ENCODE results near the gene ENTREP3.
"Not testable (repeated sequence)": the region's sequence is repeated elsewhere in the genome, so short reads cannot be mapped to it uniquely, and the experiment has no call there.

ENTREP3 gene

DNA sequence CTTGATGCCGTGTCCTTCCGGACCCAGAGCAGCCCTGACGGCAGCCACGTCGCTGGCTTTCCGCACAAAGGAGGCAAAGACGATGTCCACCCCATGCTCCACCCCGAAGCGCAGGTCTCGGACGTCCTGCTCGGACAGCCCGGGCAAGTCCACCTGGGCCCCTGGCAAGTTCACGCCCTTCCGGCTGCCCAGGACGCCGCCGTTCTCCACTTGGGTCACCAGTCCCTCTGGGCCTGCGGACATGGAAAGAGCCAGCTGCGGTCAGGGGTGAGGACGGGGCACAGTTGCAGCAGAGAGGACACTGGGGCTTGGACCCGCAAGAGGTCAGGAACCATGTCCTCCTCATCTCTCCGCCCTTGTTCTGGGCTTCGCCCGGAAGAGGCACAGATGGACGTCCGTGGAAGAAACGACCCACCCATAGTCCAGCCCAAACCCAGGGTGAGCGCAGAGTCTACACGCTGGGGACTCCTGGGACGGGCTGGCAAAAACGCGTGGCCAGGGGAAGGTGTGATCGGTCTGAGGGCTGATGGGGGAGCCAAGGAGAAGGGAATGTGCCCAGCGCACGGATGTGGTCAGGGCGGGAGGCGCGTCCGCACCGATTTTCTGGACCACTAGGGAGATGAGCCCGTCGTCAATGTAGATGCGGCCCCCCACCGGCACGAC lies 39.4 kb upstream of the ENTREP3 start:
- DNase-seq (ENCODE audit: extremely low spot score): no peak
- POLR2A ChIA-PET: no interaction called here
- no peak for TF ChIP-seq FOXM1 (IDR thresholded peaks at IDR 0.05; ENCODE audit: borderline replicate concordance)
- TF ChIP-seq FOXK2 (IDR thresholded peaks at IDR 0.05): no peak
- no peak for TF ChIP-seq TARDBP (IDR thresholded peaks at IDR 0.05)
- no peak for TF ChIP-seq L3MBTL2 (conservative IDR thresholded peaks at IDR 0.05)
- no peak for TF ChIP-seq HDGF (IDR thresholded peaks at IDR 0.05; ENCODE audit: borderline replicate concordance)
- TF ChIP-seq LEF1 (IDR thresholded peaks at IDR 0.05; ENCODE audit: borderline replicate concordance): no peak
- no peak for TF ChIP-seq ARNT (IDR thresholded peaks at IDR 0.05)
- TF ChIP-seq FOXA1 (IDR thresholded peaks at IDR 0.05): no peak
- TF ChIP-seq NFRKB (IDR thresholded peaks at IDR 0.05): no peak
- TF ChIP-seq ELF4 (IDR thresholded peaks at IDR 0.05): no peak
- TF ChIP-seq SUZ12 (IDR thresholded peaks at IDR 0.05): no peak
- CTCF ChIA-PET: no interaction called here

DNA sequence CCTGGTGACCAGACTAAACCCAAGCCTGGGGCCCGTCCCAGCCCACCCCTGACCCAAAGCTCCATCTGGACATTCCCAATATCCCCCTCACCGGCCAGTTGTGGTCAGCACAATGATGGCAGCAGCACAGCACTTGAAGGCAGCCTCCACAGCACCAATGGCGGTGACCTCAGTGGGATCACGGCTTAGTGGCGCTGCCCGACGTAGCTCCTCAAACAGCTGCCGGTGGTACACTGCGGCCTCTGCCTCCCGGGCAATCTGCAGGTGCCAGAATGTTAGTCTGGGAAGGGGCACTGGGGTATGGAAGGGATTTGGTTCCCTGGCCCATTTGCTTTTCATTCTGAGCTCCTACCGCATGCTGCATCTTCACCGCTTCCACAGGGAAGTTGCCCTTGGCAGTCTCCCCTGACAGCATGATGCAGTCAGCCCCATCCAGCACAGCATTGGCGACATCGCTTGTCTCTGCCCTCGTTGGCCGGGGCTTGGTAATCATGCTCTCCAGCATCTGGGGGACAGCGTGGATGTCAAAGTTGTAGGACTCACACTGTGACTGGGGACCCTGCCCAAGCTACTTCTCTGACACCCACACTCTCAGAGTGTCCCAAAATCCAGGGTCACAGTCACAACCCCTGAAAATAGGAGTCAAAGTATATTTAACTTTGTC lies 37.9 kb upstream of the ENTREP3 start:
- POLR2A ChIA-PET: interaction anchor here (1.0 to 3.3 kb wide), 5 partner anchors 15 to 67 kb away, joined by 3 to 12 read pairs (median 4); partner anchors contain the start of gene CLK2
- CTCF ChIA-PET: interaction anchor here (1.3 to 1.4 kb wide), 2 partner anchors 16 to 42 kb away, joined by 4 to 5 read pairs; partner anchors contain the start of gene HCN3
- no peak for DNase-seq (ENCODE audit: extremely low spot score)
- TF ChIP-seq BHLHE40 (IDR thresholded peaks at IDR 0.05; ENCODE audit: borderline replicate concordance): no peak
- no peak for TF ChIP-seq ARNT (IDR thresholded peaks at IDR 0.05)
- no peak for TF ChIP-seq FOXK2 (IDR thresholded peaks at IDR 0.05)
- TF ChIP-seq ZNF384 (IDR thresholded peaks at IDR 0.05): no peak

DNA sequence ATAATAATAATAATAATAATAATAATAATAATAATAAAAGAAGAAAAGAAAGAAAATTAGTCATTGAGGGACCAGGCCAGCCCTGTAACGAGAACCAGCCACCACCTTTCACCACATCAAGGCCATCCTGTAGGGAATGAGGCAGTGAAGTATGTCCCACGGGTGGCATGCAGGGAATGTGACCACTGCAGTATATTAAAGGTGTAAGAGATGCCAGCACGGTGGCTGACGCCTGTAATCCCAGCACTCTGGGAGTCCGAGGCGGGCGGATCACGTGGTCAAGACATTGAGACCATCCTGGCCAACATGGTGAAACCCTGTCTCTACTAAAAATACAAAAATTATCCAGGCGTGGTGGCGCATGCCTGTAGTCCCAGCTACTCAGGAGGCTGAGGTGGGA lies 35.7 kb upstream of the ENTREP3 start:
- POLR2A ChIA-PET: interaction anchor here (3.3 kb wide), 1 partner anchor 18 kb away, joined by 12 read pairs; the partner anchor contains the start of gene CLK2
- DNase-seq (ENCODE audit: extremely low spot score); CTCF ChIA-PET: not testable (repeated sequence)

DNA sequence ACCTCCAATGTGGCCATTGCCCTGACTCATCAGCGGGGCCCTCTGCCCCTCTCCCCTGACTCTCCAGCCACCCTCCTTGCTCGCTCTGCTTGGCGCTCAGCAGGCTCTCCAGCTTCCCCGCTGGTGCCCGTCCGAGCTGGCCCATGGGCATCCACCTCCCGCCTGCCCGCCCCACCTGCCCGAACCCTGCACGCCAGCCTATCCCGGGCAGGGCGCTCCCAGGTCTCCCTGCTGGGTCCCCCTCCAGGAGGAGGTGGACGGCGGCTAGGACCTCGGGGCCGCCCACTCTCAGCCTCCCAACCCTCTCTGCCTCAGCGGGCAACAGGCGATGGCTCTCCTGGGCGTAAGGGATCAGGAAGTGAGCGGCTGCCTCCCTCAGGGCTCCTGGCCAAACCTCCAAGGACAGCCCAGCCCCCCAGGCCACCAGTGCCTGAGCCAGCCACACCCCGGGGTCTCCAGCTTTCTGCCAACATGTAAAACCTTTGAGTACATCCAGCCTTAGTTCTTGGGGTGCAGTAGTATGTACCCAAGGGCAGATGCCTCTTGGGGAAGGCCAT lies 32.8 kb upstream of the ENTREP3 start:
- ChIA-PET CTCF (no interaction called here), POLR2A (interaction anchor here (0.7 to 2.3 kb wide), 2 partner anchors 11 to 20 kb away, joined by 4 to 7 read pairs; partner anchors contain the start of gene HCN3)
- TF ChIP-seq FOXA1 (IDR thresholded peaks at IDR 0.05) (no peak), NFRKB (IDR thresholded peaks at IDR 0.05) (no peak), FOXK2 (IDR thresholded peaks at IDR 0.05) (no peak), SUZ12 (IDR thresholded peaks at IDR 0.05) (no peak), SP1 (IDR thresholded peaks at IDR 0.05) (no peak), BHLHE40 (IDR thresholded peaks at IDR 0.05; ENCODE audit: borderline replicate concordance) (no peak), ARNT (IDR thresholded peaks at IDR 0.05) (no peak), ELF4 (IDR thresholded peaks at IDR 0.05) (no peak), FOXM1 (IDR thresholded peaks at IDR 0.05; ENCODE audit: borderline replicate concordance) (no peak), LEF1 (IDR thresholded peaks at IDR 0.05; ENCODE audit: borderline replicate concordance) (no peak)
- TF ChIP-seq, protein P1, sequence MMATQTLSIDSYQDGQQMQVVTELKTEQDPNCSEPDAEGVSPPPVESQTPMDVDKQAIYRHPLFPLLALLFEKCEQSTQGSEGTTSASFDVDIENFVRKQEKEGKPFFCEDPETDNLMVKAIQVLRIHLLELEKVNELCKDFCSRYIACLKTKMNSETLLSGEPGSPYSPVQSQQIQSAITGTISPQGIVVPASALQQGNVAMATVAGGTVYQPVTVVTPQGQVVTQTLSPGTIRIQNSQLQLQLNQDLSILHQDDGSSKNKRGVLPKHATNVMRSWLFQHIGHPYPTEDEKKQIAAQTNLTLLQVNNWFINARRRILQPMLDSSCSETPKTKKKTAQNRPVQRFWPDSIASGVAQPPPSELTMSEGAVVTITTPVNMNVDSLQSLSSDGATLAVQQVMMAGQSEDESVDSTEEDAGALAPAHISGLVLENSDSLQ (IDR thresholded peaks at IDR 0.05): no peak
- no peak for DNase-seq (ENCODE audit: extremely low spot score)

DNA sequence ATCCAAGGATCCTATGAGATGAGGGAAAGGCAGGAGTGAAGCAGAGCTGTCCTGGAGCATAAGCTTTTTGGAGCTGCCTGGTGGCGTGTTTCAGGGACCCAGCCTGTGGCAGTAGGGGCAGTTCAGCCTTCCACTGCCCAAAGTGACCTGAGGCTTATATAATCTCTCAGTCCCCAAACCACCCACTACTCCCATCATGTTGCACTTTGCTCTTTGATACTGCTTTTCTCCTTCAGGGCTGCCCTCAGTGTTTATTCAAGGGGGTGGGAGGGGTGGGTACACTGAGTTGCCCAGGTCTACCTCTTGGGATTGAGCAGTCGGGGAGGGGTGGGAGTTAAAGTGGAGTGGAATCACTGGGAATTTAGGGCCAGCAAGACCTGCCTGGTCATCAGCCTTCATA lies 31.3 kb upstream of the ENTREP3 start:
- CTCF ChIA-PET: interaction anchor here (1.6 kb wide), 1 partner anchor 36 kb away, joined by 7 read pairs; no protein-coding TSS in a partner anchor
- DNase-seq (ENCODE audit: extremely low spot score): no peak
- TF ChIP-seq FOXM1 (IDR thresholded peaks at IDR 0.05; ENCODE audit: borderline replicate concordance) (no peak), NFRKB (IDR thresholded peaks at IDR 0.05) (no peak), FOXA1 (IDR thresholded peaks at IDR 0.05) (no peak), SUZ12 (IDR thresholded peaks at IDR 0.05) (no peak), CTBP1 (IDR thresholded peaks at IDR 0.05; ENCODE audit: borderline replicate concordance) (no peak), BHLHE40 (IDR thresholded peaks at IDR 0.05; ENCODE audit: borderline replicate concordance) (no peak), ZNF384 (IDR thresholded peaks at IDR 0.05) (no peak), ELF4 (IDR thresholded peaks at IDR 0.05) (no peak), FOXK2 (IDR thresholded peaks at IDR 0.05) (no peak), HDGF (IDR thresholded peaks at IDR 0.05; ENCODE audit: borderline replicate concordance) (no peak), SP1 (IDR thresholded peaks at IDR 0.05) (no peak), ARNT (IDR thresholded peaks at IDR 0.05) (no peak), LEF1 (IDR thresholded peaks at IDR 0.05; ENCODE audit: borderline replicate concordance) (no peak), TARDBP (IDR thresholded peaks at IDR 0.05) (no peak), L3MBTL2 (conservative IDR thresholded peaks at IDR 0.05) (no peak)
- TF ChIP-seq, protein P1 (IDR thresholded peaks at IDR 0.05): no peak
- POLR2A ChIA-PET: interaction anchor here (0.6 to 2.3 kb wide), 4 partner anchors 10 to 42 kb away, joined by 3 to 11 read pairs (median 6); partner anchors contain the start of genes CLK2, HCN3 and SCAMP3

DNA sequence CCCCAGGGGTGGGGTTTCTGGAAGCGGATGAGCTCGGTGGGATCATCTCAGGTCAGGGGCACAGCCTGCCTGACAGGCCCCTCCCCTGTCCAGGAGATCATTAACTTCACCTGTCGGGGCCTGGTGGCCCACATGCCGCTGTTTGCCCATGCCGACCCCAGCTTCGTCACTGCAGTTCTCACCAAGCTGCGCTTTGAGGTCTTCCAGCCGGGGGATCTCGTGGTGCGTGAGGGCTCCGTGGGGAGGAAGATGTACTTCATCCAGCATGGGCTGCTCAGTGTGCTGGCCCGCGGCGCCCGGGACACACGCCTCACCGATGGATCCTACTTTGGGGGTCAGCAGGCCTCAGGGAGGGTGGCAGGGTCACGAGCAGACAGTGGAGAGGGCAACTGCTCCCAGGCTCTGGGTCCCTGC lies 30.4 kb upstream of the ENTREP3 start:
- no peak for DNase-seq (ENCODE audit: extremely low spot score)
- ChIA-PET CTCF (interaction anchor here (1.0 to 1.6 kb wide), 2 partner anchors 12 to 35 kb away, joined by 4 to 7 read pairs; no protein-coding TSS in a partner anchor), POLR2A (interaction anchor here (2.1 kb wide), 1 partner anchor 12 kb away, joined by 11 read pairs; the partner anchor contains the start of gene CLK2)
- TF ChIP-seq ARNT (IDR thresholded peaks at IDR 0.05) (no peak), SUZ12 (IDR thresholded peaks at IDR 0.05) (no peak), FOXM1 (IDR thresholded peaks at IDR 0.05; ENCODE audit: borderline replicate concordance) (no peak), FOXK2 (IDR thresholded peaks at IDR 0.05) (no peak)

Measured in HEK293T (cell line).